Measurements from ENCODE around the gene MAML3.

DNA sequence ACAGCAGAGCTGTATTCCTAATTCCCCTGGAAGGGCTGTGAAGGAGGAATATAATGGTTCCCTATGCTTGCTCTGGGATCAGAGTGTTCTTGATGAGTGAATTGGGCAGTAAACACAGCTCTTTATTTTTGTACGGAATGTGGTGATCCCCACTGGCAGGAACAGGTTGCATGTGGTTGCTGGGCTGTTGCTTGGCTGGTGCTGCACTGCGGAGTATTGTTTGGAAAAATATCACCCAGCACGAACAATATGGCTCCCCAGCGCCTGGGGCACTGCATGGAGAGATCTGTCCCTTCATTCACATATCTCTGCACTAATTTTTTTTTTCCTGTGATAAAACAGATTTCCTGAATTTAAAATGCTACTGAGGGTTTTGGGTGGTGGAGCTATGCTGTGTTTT is 368.6 kb downstream of the MAML3 start:
- no peak for TF ChIP-seq CTCF (IDR thresholded peaks at IDR 0.05)
- no peak for TF ChIP-seq POLR2A (IDR thresholded peaks at IDR 0.05)

Data from uterus (tissue), 2 donors.